Stimulated activated CD4-positive, alpha-beta T cell treated with anti-CD3 and anti-CD28 coated beads, Interleukin-1b, Interleukin-23, amount 100 ng/mL, for 4 hours (primary cell): ENCODE data around the gene NLRP12.
"Not testable (repeated sequence)": the region's sequence is repeated elsewhere in the genome, so short reads cannot be mapped to it uniquely, and the experiment has no call there.

Source experiments
- DNase-seq, 2 donors: peaks; one replicate each; pipeline ENCODE4 v3.0.0-alpha.2; 2020; ENCODE audit warnings: low read depth in 2 of 2

NLRP12 gene

GRCh38 chr19:53832861-53833260 lies 8.7 kb upstream of the NLRP12 start:
- not testable (repeated sequence) for DNase-seq

DNA sequence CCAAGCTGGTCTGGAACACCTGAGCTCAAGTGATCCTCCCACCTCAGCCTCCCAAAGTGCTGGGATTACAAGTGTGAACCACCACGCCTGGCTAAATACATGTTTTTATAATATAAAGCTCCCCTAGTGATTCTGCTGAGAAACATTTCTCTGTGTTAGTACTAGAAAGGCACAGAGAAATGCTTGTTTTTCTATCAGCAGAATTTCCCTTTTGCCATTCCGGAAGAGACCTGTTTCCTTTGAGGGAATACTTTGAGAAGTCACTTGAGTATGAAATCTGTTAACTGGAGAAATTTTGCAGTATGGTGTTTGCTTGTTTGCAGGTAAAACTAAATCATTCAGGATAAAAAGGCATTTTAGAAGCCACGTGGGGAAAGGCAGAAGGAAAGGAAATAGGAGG lies 4.4 kb upstream of the NLRP12 start:
- no peak for DNase-seq

- no peak for DNase-seq
Observed at GRCh38 chr19:53826876-53827275, 2.8 kb upstream of the NLRP12 start.

GRCh38 chr19:53823380-53824120 lies 564 bp downstream of the NLRP12 start:
- DNase-seq, result no peak

- no peak for DNase-seq
Observed at GRCh38 chr19:53819861-53820260, 4.3 kb downstream of the NLRP12 start.

DNA sequence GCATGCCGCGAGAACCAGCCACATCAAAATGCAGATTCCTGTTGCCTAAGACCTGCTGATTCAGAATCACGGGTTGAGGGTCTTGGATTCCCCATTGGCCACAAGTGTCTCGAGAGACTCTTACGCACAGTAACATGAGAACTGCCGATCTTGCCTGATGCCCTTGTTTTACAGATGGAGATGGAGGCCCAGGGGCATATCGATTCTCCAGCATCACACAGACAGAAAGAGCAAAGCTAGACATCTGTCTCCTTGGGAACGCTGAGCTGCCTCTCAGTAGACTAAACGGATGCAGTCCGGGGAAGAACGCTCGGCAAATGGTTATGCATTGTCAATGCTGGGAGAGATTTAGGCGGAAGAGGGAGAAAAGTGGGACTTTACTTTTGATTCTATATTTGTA lies 5.4 kb downstream of the NLRP12 start:
- DNase-seq, result no peak

- DNase-seq, result no peak
Observed at GRCh38 chr19:53813996-53814395, 10.1 kb downstream of the NLRP12 start.

DNA sequence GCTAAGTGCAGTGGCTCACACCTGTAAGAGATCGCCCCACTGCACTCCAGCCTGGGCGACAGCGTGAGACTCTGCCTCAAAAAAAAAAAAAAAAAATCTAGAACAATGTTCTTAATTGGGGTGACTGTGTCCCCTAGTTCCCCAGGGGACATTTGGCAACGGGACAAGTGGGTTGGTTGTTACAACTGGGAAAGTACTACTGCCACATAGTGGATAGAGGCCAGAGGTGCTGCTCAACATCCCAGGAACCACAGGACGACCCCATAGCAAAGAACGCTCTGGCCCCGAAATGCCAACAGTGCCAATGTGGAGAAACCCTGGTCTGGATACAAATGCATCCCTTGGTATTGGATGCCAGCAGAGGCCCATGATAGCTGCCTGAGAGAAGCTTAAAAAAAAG lies 11.8 kb downstream of the NLRP12 start:
- DNase-seq, result no peak

DNA sequence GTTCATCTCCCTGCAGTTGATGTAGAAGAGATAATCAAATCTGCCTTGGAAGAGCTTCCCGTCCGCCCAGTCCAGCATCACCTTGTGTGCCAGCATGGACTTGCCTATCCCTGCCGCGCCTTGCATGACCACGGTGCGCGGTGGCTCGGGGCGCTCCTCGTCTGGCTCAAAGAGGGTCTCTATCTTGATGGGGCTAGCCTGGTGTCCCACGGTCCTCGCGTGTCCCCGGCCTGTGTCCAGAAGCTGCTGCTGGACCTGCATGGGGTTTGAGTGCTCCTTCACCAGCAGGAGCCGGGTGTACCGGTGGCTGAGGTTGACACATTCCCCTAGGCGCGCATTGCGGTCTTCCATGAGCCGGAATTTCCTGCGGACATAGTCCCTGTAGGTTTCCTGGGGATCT lies 13.2 kb downstream of the NLRP12 start:
- DNase-seq, result no peak

DNA sequence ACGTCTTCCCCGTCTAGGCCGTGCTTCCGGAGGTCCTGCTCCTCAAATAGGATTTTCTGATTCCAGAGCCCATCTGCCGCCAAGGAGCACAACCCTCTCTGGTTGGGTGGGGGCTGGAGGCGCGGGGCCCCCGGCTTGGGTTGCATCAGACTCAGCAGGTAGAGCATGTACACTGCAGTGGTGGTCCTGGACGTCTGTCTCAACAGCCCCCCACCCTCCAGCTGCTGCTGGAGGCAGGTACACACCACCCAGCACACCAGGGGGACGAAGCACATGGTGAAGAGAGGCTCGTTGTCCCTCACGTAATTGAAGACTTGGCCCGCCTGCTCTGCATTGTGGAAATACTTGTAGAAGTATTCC lies 13.9 kb downstream of the NLRP12 start:
- DNase-seq, result no peak

GRCh38 chr19:53809518-53810186 lies 14.5 kb downstream of the NLRP12 start:
- no peak for DNase-seq

DNA sequence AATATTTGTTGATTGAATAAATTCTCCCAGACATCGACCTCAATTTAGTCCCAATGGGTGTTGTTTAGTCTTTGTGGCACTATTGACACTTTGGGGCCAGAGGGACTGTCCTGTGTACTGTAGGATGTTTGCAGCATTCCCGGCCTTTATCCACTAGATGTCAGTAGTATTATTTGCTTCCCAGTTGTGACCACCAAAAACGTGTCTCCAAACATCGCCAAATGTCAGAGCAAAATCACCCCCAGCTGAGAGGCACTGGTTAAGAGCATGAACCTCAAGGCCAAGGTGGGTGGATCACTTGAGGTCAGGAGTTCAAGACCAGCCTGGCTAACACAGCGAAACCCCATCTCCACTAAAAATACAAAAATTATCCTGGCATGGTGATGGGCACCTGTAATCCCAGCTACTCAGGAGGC lies 15.4 kb downstream of the NLRP12 start:
- no peak for DNase-seq

- DNase-seq, result no peak
Observed at GRCh38 chr19:53801257-53801656, 22.9 kb downstream of the NLRP12 start.

DNA sequence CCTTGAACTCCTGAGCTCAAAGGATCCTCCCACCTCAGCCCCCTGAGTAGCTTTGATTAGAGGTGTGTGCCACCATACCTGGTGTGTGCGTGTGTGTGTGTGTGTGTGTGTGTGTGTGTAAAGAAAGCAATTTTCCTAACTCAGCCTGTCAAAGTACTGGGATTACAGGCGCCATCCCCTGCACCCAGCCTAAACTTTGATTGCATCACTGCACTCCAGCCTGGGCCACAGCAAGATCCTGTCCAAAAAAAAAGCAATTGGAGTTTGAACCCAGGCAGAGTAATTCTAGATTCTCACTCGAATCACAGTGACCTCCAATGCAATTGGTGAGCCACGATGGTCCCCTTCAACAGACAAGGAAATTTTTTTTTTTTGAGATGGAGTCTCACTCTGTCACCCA lies 29.1 kb downstream of the NLRP12 start:
- no peak for DNase-seq

DNA sequence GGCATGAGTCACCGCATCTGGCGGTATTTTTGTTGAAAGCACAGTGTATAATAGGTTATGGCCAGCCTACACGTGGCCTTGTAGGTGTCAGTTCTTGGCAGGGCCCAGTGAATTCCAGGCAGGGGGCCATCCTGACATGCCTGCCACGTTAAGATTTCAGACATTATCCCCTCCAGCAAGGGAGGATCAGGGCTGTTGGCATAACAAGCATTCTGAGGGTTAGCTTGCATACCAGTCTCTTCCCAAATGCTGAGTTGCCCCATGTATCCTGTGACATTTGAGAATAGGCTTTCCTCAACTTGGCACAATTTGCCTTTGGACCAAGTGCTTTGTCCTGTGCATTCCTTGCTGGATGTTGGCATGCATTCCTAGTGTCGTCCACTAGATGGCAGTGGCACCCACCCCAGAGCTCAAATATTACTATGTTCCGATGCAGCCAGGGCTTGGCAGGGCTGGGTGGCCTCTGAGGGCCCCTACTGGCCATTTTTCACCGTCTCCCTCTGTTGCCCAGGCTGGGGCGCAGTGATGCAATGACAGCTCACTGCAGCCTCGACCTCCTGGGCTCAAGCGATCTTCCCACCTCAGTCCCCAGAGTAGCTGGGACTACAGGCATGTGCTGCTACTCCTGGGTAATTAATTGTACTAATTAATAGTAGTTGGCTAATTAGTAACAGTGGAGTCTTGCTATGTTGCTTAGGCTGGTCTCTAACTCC lies 31.2 kb downstream of the NLRP12 start:
- peak; percentile 57 to 69 for DNase-seq

DNA sequence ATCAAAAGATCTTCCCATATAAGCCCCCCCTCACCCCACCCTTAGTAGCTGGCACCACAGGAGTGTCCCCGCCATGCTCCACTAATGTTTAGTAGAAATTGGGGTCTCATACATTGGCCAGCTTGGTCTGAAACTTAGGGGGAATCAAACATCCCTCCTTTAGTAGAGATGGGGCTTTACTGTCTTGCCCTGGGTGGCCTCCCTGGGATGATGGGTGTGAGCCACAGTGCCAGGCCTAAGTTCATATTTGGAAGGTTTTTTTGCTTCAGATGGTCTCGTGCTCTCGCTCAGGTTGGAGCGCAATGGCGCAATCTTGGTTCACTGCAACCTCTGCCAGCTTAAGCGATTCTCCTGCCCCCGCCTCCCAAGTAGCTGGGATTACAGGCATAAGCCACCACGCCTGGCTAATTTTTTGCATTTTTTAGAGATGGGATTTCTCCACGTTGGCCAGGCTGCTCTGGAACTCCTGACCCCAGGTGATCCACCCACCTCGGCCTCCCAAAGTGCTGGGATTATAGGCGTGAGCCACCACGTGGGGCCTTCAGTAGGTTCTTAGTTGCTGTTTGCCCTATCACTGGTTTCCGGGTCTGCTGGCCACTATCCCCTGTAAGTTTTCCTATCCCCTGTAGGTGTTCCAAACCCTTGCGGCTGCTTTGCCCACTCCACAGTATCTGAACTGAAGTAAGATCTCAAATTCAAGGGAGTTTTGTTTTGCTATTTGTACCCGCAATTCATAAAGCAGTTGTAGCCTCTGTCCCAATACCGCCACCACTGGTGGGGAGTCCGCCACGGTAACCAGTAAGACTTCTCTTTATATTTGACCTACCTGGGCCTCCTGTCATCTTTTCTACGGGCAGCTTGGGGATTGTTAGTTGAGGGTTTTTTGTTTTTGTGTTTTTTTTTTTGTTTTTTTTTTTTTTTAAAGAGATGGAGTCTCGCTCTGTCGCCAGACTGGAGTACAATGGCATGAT lies 34.1 kb downstream of the NLRP12 start:
- no peak for DNase-seq

- no peak for DNase-seq
Observed at GRCh38 chr19:53787266-53787665, 36.8 kb downstream of the NLRP12 start.

DNA sequence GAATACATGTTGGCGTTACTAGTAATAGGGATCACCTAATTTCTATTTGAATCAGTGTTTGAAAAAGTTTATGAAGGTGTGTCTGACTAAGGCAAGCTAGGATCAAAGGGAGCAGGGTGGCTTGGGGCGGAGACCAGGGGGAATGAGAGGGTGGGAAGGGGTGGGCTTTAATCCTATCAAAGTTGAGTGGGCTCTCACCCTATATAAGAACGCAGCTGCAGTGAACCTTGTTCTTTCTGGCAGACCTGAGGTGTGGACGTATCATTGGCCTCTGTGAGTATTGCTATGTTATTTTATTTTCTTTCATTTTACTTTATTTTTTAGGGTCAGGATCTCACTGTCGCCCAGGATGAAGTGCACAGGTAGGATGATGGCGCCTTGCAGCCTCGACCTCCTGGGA lies 37.4 kb downstream of the NLRP12 start:
- DNase-seq, result no peak

DNA sequence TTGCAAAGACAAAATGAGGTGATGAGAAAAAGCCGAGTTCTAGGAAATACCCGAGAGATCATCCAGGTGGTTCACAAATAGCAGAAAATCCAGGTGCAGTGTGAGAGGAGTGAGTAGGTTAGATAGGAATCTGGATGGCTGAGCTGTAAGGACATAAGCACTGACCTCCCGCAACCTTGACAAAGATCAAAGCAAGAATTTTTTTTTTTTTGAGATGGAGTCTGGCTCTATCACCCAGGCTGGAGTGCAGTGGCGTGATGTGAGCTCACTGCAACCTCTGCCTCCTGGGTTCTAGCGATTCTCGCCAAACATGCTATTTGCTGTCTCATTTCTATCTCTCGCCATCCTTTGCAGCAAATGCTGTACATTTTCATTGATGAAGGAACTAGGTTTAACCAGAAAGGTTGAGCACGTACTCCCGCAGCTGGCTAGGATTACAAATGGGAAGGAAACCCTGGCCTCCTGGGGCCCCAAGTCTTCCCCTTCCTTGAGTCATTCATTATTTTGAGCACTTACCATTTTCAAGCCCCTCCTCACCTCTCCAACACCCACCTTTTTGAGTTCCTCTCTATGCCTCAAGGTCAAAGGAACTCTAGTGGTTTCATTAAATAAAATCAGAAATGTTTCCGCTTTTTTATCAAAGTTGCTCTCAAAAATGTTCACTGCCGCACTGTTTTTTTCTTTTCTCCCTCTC lies 38.8 kb downstream of the NLRP12 start:
- no peak for DNase-seq

GRCh38 chr19:53782698-53783097 lies 41.4 kb downstream of the NLRP12 start:
- no peak for DNase-seq

DNA sequence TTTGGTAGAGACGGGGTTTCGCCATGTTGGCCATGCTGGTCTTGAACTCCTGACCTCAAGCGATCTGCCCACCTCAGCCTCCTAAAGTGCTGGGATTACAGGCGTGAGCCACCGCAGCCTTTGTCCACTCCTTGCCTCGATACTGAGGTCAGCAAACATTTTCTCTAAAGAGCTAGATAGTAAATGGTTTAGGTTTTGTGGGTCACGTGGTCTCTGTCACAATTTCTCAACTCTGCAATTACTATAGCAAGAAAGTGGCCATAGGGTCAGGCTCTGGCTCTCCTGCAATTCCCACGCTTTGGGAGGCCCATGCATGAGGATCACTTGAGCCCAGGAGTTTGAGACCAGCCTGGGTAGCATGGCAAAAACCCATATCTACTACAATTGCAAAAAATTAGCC lies 42.8 kb downstream of the NLRP12 start:
- DNase-seq, result not testable (repeated sequence)
